Globus pallidus (tissue), 1 donor: ENCODE results near the gene DUXA.
"Not testable (repeated sequence)": the region's sequence is repeated elsewhere in the genome, so short reads cannot be mapped to it uniquely, and the experiment has no call there.

ENCODE experiments used
- DNase-seq: peaks from one replicate; pipeline ENCODE4 v3.0.0-alpha.2; 2015; ENCODE audit warnings: low spot score

DUXA gene

GRCh38 chr19:57167385-57167784 lies at the start of gene DUXA:
DUXA (minus strand) TSS chr19:57167485; CDS start chr19:57167443, 42 bp downstream.
- DNase-seq, result no peak

- DNase-seq, result no peak
Observed at GRCh38 chr19:57212109-57212508, 44.8 kb upstream of the DUXA start.

GRCh38 chr19:57210381-57210780 lies 43.1 kb upstream of the DUXA start:
- no peak for DNase-seq

GRCh38 chr19:57202160-57202559 lies 34.9 kb upstream of the DUXA start:
- no peak for DNase-seq

GRCh38 chr19:57197874-57198273 lies 30.6 kb upstream of the DUXA start:
- not testable (repeated sequence) for DNase-seq

GRCh38 chr19:57192993-57193392 lies 25.7 kb upstream of the DUXA start:
- no peak for DNase-seq

- no peak for DNase-seq
Observed at GRCh38 chr19:57192077-57192420, 24.8 kb upstream of the DUXA start.

- DNase-seq, result peak; percentile 85
Observed at GRCh38 chr19:57191141-57192076, 24.1 kb upstream of the DUXA start, which contains the start of gene ZNF264. ZNF264 (plus strand) TSS chr19:57191500; CDS start chr19:57191914, 414 bp downstream.

- DNase-seq, result no peak
Observed at GRCh38 chr19:57190301-57190700, 23.0 kb upstream of the DUXA start.

- peak; percentile 40 for DNase-seq
Observed at GRCh38 chr19:57171551-57172081, 4.3 kb upstream of the DUXA start.

GRCh38 chr19:57165846-57166245 lies 1.4 kb downstream of the DUXA start:
- no peak for DNase-seq

- no peak for DNase-seq
Observed at GRCh38 chr19:57161985-57162539, 5.2 kb downstream of the DUXA start.

GRCh38 chr19:57152921-57153320 lies 14.4 kb downstream of the DUXA start:
- no peak for DNase-seq

- DNase-seq, result no peak
Observed at GRCh38 chr19:57141699-57142098, 25.6 kb downstream of the DUXA start.

- no peak for DNase-seq
Observed at GRCh38 chr19:57135797-57136196, 31.5 kb downstream of the DUXA start.

GRCh38 chr19:57127403-57127802 lies 39.9 kb downstream of the DUXA start:
- DNase-seq, result not testable (repeated sequence)

- DNase-seq, result no peak
Observed at GRCh38 chr19:57123882-57124281, 43.4 kb downstream of the DUXA start.

- DNase-seq, result no peak
Observed at GRCh38 chr19:57118848-57119247, 48.4 kb downstream of the DUXA start.

- DNase-seq, result not testable (repeated sequence)
Observed at GRCh38 chr19:57113501-57113900, 53.8 kb downstream of the DUXA start.

GRCh38 chr19:57111329-57111644 lies 56.0 kb downstream of the DUXA start:
- no peak for DNase-seq

- DNase-seq, result no peak
Observed at GRCh38 chr19:57110592-57111328, 56.5 kb downstream of the DUXA start.

- no peak for DNase-seq
Observed at GRCh38 chr19:57106722-57107235, 60.5 kb downstream of the DUXA start.
